Kidney epithelial cell (primary cell): ENCODE measurements around the gene SEMA4A. TPM values are rescaled to one million over a fixed set of nuclear protein-coding genes. Genes with fewer than 3 reads are reported as not detected.

Experiments used
- DNase-seq: peaks from one replicate; pipeline ENCODE4 v3.0.0-alpha.2; 2010; ENCODE audit warnings: low read depth
- H3K27me3 ChIP-seq: 2 replicates; pipeline ENCODE4 v1.6.0; 2011; ENCODE audit warnings: low read length; ENCODE audit not compliant: control insufficient read depth, insufficient read depth
- H3K36me3 ChIP-seq: 2 replicates; pipeline ENCODE4 v1.5.1; 2011; ENCODE audit warnings: low read length; ENCODE audit not compliant: control insufficient read depth, insufficient read depth
- H3K4me3 ChIP-seq: 2 replicates; pipeline ENCODE4 v1.5.1; 2011; ENCODE audit warnings: low read depth, mild to moderate bottlenecking, control low read depth, low read length
- total RNA-seq: library from RNA; depleted of rRNA; stranded (reverse); fragments of >200 nt; gene quantifications from 2 replicates; pipeline ENCODE4 v1.2.3, GENCODE V29; 2015
- TF ChIP-seq, protein P1 (sequence below): IDR thresholded peaks from 2 replicates; pipeline ENCODE4 v1.5.1; 2011; ENCODE audit warnings: mild to moderate bottlenecking, moderate library complexity, low read length, control low read depth, inconsistent platforms; ENCODE audit not compliant: insufficient read depth, poor library complexity, severe bottlenecking

The SEMA4A gene
- total RNA-seq, 1 donor from 2014 or later = 2.6 TPM

DNA sequence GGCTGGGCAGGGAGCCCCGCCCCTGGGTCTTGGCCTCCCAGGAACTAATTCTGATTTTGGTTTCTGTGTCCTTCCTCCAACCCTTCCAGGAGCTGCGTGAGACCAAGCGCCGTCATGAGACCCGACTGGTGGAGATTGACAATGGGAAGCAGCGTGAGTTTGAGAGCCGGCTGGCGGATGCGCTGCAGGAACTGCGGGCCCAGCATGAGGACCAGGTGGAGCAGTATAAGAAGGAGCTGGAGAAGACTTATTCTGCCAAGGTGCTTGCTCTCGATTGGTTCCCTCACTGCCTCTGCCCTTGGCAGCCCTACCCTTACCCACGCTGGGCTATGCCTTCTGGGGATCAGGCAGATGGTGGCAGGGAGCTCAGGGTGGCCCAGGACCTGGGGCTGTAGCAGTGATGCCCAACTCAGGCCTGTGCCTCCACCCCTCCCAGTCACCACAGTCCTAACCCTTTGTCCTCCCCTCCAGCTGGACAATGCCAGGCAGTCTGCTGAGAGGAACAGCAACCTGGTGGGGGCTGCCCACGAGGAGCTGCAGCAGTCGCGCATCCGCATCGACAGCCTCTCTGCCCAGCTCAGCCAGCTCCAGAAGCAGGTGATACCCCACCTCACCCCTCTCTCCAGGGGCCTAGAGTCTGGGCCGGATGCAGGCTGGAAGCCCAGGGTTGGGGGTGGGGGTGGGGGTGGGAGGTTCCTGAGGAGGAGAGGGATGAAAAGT is 18.5 kb upstream of the SEMA4A start:
- Histone ChIP-seq H3K27me3 (no peaks in the 10 kb centered on the region), H3K4me3 (no peak overlapping the region), H3K36me3 (peaks cover 18% of the 10 kb centered on the region)
- TF ChIP-seq, protein P1, sequence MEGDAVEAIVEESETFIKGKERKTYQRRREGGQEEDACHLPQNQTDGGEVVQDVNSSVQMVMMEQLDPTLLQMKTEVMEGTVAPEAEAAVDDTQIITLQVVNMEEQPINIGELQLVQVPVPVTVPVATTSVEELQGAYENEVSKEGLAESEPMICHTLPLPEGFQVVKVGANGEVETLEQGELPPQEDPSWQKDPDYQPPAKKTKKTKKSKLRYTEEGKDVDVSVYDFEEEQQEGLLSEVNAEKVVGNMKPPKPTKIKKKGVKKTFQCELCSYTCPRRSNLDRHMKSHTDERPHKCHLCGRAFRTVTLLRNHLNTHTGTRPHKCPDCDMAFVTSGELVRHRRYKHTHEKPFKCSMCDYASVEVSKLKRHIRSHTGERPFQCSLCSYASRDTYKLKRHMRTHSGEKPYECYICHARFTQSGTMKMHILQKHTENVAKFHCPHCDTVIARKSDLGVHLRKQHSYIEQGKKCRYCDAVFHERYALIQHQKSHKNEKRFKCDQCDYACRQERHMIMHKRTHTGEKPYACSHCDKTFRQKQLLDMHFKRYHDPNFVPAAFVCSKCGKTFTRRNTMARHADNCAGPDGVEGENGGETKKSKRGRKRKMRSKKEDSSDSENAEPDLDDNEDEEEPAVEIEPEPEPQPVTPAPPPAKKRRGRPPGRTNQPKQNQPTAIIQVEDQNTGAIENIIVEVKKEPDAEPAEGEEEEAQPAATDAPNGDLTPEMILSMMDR = no peak
- DNase-seq = no peak

DNA sequence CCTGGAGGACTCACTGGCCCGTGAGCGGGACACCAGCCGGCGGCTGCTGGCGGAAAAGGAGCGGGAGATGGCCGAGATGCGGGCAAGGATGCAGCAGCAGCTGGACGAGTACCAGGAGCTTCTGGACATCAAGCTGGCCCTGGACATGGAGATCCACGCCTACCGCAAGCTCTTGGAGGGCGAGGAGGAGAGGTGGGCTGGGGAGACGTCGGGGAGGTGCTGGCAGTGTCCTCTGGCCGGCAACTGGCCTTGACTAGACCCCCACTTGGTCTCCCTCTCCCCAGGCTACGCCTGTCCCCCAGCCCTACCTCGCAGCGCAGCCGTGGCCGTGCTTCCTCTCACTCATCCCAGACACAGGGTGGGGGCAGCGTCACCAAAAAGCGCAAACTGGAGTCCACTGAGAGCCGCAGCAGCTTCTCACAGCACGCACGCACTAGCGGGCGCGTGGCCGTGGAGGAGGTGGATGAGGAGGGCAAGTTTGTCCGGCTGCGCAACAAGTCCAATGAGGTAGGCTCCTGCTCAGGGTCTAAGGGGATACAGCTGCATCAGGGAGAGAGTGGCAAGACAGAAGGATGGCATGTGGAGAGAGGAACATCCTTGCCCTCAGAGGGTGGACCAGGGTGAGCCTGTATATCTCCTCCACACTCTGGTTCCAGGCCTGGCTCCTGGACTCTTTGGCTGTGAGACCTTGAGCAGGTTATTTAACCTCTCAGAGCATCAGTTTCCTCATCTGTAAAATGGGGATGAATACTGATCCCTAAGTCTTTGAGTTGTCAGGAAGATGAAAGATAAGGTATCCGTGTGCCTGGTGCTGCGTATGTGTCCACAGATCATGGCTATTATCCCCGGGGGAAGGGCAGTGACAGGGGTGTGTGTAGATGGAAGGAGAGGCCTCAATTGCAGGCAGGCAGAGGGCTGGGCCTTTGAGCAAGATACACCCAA is 17.2 kb upstream of the SEMA4A start:
- no peak for DNase-seq
- Histone ChIP-seq H3K27me3 (no peaks in the 10 kb centered on the region), H3K36me3 (peaks cover 16% of the 10 kb centered on the region), H3K4me3 (no peak overlapping the region)
- TF ChIP-seq, protein P1 = no peak

DNA sequence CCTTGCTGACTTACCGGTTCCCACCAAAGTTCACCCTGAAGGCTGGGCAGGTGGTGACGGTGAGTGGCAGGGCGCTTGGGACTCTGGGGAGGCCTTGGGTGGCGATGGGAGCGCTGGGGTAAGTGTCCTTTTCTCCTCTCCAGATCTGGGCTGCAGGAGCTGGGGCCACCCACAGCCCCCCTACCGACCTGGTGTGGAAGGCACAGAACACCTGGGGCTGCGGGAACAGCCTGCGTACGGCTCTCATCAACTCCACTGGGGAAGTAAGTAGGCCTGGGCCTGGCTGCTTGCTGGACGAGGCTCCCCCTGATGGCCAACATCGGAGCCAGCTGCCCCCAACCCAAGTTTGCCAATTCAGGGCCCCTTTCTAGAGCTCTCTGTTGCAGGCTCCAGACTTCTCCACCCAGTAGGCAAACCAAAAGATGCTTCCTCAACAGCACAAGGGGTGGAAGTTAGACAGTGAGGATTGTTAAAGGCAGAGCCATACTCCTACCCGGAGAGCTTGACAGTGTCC is 16.4 kb upstream of the SEMA4A start:
- DNase-seq = no peak
- Histone ChIP-seq H3K27me3 (no peaks in the 10 kb centered on the region), H3K36me3 (peaks cover 16% of the 10 kb centered on the region), H3K4me3 (no peak overlapping the region)
- TF ChIP-seq, protein P1 = peak; percentile 21

DNA sequence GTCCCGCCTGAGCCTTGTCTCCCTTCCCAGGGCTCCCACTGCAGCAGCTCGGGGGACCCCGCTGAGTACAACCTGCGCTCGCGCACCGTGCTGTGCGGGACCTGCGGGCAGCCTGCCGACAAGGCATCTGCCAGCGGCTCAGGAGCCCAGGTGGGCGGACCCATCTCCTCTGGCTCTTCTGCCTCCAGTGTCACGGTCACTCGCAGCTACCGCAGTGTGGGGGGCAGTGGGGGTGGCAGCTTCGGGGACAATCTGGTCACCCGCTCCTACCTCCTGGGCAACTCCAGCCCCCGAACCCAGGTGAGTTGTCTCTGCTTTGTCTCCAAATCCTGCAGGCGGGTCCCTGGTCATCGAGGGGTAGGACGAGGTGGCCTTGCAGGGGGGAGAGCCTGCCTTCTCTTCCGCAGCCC is 14.9 kb upstream of the SEMA4A start:
- DNase-seq = no peak
- H3K36me3 ChIP-seq = peaks cover 16% of the 10 kb centered on the region
- no peak overlapping the region for H3K4me3 ChIP-seq
- TF ChIP-seq, protein P1 = no peak
- H3K27me3 ChIP-seq = no peaks in the 10 kb centered on the region

DNA sequence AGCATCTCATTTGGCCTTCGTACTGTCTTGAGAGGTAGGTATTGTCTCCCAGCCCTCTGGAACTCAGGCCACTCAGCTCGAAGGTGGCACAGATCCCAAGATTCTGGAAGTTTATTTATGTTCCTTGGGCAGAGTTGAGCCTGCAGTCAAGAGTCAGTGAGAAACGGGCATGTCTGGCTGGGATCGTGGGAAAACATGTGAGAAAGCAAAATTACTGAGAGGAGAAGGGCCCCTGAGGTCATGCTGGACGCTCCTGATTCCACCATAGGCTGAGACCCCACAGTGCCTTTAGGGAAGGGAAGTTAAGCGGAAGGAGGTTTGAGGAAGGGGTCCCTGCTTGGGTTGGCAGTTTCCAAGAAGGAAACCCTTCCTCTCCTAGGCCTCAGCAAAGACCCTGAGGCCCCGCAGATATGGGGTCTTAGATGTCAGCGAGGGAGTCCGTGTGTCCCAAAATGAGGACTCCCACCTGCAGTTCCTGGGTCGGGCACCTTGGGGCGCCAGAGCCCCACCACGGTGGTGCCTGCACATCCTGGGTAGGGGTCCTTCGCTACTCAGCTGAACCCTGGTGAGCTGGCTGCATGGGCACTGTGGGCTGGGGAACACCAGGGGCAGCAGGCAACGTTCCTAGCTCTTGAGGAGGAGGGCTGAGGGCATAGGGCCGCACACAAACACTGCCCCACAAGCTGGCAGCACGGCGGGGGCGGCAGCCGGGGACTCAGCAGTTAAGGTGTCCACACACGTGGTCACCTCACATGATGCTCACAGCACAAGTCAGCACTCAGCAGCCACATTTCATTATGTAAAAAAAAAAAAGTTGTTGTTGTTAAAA is 12.3 kb upstream of the SEMA4A start:
- TF ChIP-seq, protein P1 = peak; percentile 85
- Histone ChIP-seq H3K36me3 (peaks cover 11% of the 10 kb centered on the region), H3K27me3 (no peaks in the 10 kb centered on the region), H3K4me3 (no peak overlapping the region)
- DNase-seq = no peak
